GM19239 (cell line): ENCODE measurements around the gene PIP4P1.
"Not testable (repeated sequence)": the region's sequence is repeated elsewhere in the genome, so short reads cannot be mapped to it uniquely, and the experiment has no call there.

Experiments used
- DNase-seq: peaks from one replicate; pipeline ENCODE4 v3.0.0; 2011; ENCODE audit warnings: low spot score; ENCODE audit not compliant: insufficient read length
- FAIRE-seq: peaks from 2 replicates; lab custom pipeline; 2011; peaks lifted over from hg19 to GRCh38; lab: Jason Lieb, UNC

PIP4P1 gene

GRCh38 chr14:20477211-20477876, 16.1 kb upstream of the PIP4P1 start:
- DNase-seq (no peak), FAIRE-seq (peak; percentile 14)

GRCh38 chr14:20476776-20477175, 15.5 kb upstream of the PIP4P1 start:
- FAIRE-seq: no peak
- DNase-seq: no peak

- FAIRE-seq (no peak), DNase-seq (no peak)
These were observed 11.4 kb upstream of the PIP4P1 start for GRCh38 chr14:20472536-20473169.

GRCh38 chr14:20470603-20470901, 9.3 kb upstream of the PIP4P1 start:
- FAIRE-seq (no peak), DNase-seq (no peak)

GRCh38 chr14:20469890-20470602, 8.8 kb upstream of the PIP4P1 start:
- FAIRE-seq: peak; percentile 54
- DNase-seq: peak; percentile 30

GRCh38 chr14:20469242-20469889, 8.1 kb upstream of the PIP4P1 start, which contains the start of gene PNP:
Gene PNP, plus strand, starts transcription at chr14:20469406. Its CDS starts 119 bp downstream, at chr14:20469525.
- DNase-seq: peak; percentile 82
- FAIRE-seq: peak; percentile 94

GRCh38 chr14:20468764-20469241, 7.6 kb upstream of the PIP4P1 start:
- DNase-seq: no peak

GRCh38 chr14:20460458-20461224, 593 bp downstream of the PIP4P1 start:
- DNase-seq: no peak
- FAIRE-seq: no peak

More at GRCh38 chr14:20468764-20469241, 7.6 kb upstream of the PIP4P1 start:
- no peak for FAIRE-seq

GRCh38 chr14:20458031-20458789, 3.0 kb downstream of the PIP4P1 start:
- no peak for FAIRE-seq

GRCh38 chr14:20456971-20457370, 4.3 kb downstream of the PIP4P1 start:
- no peak for FAIRE-seq
- no peak for DNase-seq

More at GRCh38 chr14:20458031-20458789, 3.0 kb downstream of the PIP4P1 start:
- no peak for DNase-seq

GRCh38 chr14:20455355-20456300, 5.6 kb downstream of the PIP4P1 start:
- FAIRE-seq (no peak), DNase-seq (no peak)

- peak; percentile 99 for FAIRE-seq
- peak; percentile 82 for DNase-seq
These were observed 6.5 kb downstream of the PIP4P1 start, which contains the start of the genes APEX1 and OSGEP for GRCh38 chr14:20454516-20455354. Gene APEX1, plus strand, starts transcription at chr14:20455226. Its CDS starts 420 bp downstream, at chr14:20455646. Gene OSGEP, minus strand, starts transcription at chr14:20454812. Its CDS starts 129 bp downstream, at chr14:20454683.

- not testable (repeated sequence) for DNase-seq, FAIRE-seq
These were observed 8.4 kb downstream of the PIP4P1 start for GRCh38 chr14:20452831-20453230.

- DNase-seq (no peak), FAIRE-seq (no peak)
These were observed 14.3 kb downstream of the PIP4P1 start for GRCh38 chr14:20446889-20447288.

GRCh38 chr14:20443650-20444049, 17.6 kb downstream of the PIP4P1 start:
- FAIRE-seq, DNase-seq: not testable (repeated sequence)

- DNase-seq (no peak), FAIRE-seq (no peak)
These were observed 19.8 kb downstream of the PIP4P1 start for GRCh38 chr14:20441461-20441860.

GRCh38 chr14:20440882-20441281, 20.4 kb downstream of the PIP4P1 start:
- no peak for FAIRE-seq
- DNase-seq: no peak
